Brain pericyte (primary cell): ENCODE results near the gene ALG12.

Experiments
- DNase-seq: peaks from one replicate; pipeline ENCODE4 v3.0.0-alpha.2; 2012; ENCODE audit warnings: low read depth, low spot score

The ALG12 gene

DNA sequence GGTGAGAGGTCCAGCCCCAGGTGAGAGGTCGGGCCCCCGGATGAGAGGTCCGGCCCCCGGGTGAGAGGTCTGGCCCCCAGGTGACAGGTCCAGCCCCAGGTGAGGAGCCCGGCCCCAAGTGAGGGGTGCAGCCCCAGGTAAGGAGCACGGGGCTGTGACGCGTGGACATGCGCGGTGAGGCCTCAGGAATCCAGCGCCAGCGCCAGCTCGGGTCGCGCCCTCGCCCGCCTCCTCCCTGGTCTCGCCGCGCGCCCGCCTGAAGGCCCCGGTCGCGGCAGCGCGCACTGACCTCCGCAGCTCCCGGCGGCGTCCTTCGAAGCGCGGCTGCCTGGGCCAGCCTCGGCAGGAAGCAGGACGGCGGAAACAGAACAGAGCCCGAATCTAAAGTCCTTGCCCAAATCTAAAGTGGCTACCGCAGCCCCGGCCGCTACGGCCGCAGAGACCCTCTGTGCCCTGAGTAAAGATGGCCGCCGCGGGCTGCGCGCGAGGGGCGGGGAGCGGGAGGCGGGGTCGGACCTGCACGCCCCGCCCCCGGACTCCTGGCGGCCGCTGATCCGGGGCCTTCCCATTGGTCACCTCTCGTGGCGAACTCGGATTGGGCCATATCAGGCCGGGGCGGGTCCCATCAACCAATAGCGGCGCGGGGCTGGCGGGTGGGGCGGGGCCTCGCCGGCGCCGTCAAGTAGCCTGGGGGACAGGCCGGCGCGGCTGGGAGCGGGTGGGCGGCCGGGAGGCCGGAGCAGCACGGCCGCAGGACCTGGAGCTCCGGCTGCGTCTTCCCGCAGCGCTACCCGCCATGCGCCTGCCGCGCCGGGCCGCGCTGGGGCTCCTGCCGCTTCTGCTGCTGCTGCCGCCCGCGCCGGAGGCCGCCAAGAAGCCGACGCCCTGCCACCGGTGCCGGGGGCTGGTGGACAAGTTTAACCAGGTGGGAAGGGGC lies at the start of gene ALG12, which contains the start of gene CRELD2:
ALG12 (minus strand) TSS at position 465 of the 937 bp plus-strand sequence. CDS start 4,673 bp downstream, outside the sequence.
CRELD2 (plus strand) TSS at position 661 of the 937 bp plus-strand sequence; CDS start at position 797, 136 bp downstream.
- peak; percentile 90 for DNase-seq

DNA sequence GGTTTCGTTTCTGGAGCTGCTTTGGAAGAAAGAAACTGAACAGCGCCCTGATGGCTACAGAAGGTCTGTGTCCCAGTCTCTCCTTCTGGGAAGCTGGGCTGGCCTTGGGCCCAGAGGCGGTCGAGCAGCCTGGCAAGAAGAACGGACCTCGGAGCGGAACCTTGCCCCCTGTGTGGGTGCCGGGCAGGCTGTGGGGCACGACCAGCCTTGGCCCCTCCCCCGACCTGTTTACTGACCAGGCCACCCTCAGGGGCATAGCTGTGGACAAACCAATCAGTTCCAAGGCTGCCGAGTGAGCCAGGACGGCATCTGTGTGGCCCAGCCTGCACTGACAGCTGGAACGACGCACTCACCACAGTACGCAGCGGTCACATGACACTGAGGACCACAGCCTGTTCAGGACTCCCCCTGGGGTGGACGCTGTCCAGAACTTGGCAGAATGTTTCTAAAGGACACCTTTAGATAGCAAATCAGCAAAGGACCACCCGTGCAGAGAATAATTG lies 49.5 kb upstream of the ALG12 start:
- no peak for DNase-seq

DNA sequence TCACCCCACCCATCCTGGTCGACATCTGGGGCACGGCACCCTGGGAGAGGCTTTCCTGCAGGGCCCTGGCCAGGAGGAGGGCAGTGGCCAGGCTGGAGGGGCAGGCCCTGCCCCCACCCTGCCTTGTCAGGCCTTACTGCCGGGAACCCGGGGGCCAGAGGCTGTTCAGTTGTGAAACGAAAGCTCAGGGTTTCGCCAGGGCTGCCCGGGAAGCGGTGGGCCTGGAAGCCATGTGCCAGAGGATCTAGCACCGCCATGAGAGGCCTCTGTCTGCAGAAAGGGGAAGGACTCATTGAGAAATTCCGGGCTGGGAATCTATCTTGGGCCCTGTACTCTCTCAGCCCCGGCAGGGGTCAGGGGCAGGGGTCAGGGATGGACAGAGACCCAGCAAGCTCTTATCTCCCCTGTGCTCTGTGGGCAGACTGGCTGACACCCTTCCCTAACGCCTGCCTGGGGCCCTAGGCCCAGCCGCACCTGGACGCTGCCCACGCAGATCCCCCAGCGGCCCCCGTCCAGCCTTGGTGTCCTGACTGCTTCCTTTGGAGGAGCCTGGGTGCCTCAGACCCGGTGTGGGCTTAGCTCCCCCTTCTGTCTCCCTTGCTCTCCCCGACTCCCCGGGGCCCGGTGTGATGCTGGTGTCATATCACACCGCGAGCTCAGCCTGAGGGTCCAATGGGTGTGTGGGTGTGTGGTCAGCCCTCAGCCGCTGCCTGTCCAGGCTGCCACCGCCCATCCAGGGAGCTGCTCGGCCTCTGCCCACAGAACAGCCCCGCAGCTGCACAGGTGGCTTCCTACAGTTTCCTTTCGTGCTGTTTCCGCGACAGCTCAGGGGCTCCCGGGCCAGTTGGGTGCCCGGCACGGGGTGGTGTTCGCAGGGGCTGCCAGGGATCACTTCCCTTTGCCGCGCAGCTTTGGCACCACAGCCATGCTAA lies 48.8 kb upstream of the ALG12 start:
- DNase-seq: no peak

DNA sequence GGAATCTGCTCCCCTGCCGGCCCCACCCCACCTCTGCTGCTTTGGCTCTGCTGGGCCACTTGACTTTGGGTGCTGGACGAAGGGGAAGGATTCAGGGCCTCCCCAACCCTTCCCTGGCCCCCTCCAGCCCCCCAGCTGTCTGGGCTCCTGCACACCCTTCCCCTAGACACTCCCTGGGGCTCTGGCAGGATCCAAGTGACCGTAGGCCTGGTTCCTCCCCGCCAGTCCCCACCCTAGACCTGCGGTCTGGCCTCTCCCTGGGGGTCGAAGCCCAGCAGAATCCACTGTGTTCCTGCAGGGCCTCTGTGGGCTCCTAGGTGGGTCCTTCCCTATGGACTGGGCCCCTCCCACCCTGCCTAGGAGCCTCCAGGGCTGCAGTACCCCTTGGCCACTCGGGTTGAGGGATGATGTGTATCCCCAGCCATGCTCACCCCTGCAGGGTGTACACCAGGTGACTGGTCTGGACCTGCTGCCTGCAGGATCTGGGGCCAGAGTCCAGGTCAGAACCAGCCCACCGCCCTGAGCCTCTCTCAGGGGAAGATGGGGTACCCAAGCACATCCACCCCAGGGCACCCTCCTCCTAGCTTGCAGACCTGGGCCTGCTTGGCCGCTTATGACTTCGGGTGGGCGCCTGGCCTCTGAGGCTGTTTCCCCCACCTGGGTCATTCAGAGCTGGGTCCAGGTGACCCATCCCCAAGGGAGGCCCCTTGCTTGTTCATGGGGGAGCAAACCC lies 48.0 kb upstream of the ALG12 start:
- DNase-seq: no peak

DNA sequence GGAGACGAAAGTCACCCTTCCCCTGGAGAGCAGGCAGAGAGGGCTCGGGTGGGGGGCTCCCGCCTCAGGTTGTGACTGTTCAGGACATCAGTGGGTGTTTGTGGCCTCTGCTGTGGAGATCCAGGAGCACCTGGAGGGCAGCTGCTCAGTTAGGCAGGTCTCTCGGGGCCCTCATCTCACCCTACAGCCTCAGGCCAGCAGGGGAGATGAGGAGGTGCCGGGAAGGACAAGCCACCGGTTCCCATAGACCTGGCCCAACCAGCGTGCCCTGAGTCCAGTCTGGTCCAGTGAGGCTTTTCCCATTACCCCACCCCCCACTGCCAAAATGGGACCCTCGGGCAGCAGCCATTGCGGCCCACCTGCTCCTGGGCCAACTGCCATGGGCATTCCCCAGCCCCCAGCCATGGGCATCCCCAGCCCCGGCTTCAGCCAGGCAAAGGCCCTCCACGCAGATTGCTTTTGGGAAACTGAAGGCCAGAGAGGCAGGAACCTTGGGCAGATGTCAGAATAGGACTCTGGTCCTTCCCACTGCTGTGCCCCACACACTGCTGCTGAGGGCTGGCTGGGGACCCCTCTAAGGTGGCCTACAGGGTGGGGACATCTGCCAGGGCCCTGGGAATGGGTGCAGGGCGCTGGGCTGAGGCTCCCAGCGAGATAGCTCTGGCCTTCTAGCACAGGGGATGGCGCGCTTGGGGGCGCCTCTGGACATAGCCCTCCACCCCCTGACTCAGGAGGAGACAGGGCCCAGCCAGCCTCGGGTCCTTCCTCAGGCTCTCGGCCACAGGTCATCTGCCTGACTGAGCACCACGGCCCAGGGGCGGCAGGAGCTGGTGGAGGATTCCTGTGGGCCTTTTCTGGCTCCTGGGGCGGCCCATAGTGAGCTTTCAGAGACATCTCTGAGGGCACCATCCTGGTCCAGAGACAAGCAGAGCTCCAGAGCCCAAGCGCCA lies 47.1 kb upstream of the ALG12 start:
- DNase-seq: no peak

DNA sequence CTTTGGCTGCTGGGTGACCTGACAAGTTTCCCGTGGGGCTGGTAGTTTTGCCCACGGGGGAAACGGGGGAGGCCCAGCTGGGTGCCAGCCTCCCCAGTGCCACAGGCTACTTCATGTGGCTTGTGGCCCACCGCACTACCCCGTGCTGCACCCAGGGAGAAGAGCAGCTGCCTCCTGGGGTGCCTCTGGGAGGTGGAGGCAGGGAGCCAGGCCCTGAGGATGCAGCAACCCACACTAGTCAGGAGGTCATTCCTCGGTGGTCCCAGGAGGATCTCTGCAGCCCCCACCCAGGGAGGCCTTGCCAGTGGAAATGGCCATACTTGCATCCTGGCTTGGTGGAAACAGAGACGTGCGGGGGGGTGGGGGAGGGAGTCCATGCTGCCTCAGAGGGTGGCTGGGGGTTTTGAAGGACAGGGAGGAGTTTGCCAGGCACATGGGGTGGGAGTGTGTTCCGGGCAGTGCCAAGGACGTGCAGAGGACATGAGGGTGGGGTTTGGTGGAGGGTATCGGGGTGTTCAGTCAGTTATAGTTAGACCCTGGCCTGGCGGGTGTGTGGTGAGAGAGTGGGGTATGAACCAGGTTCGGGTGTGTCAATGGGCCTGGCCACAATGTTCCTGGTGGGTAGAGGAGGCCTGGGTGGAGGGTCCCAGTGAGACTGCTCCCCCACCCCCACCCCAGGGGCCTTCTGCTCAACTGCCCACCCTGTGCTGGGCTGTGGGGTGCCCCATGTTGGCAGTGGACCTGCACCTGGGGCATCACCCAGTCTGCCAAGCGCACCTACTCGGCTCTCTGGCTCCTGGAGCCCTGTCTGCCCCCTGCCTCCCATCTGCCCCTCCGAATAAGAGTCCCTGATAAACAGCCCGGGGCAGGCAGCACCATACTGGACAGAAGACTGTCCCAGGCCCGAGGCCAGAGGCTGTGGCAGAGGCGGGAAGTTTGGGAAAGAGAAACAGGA lies 46.2 kb upstream of the ALG12 start:
- no peak for DNase-seq

DNA sequence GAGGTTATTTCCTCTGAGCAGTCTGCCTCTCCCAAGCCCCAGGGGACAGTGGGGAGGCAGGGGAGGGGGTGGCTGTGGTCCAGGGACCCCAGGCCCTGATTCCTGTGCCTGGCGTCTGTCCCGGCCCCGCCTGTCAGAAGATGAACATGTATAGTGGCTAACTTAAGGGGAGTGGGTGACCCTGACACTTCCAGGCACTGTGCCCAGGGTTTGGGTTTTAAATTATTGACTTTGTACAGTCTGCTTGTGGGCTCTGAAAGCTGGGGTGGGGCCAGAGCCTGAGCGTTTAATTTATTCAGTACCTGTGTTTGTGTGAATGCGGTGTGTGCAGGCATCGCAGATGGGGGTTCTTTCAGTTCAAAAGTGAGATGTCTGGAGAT lies 45.4 kb upstream of the ALG12 start:
- no peak for DNase-seq

DNA sequence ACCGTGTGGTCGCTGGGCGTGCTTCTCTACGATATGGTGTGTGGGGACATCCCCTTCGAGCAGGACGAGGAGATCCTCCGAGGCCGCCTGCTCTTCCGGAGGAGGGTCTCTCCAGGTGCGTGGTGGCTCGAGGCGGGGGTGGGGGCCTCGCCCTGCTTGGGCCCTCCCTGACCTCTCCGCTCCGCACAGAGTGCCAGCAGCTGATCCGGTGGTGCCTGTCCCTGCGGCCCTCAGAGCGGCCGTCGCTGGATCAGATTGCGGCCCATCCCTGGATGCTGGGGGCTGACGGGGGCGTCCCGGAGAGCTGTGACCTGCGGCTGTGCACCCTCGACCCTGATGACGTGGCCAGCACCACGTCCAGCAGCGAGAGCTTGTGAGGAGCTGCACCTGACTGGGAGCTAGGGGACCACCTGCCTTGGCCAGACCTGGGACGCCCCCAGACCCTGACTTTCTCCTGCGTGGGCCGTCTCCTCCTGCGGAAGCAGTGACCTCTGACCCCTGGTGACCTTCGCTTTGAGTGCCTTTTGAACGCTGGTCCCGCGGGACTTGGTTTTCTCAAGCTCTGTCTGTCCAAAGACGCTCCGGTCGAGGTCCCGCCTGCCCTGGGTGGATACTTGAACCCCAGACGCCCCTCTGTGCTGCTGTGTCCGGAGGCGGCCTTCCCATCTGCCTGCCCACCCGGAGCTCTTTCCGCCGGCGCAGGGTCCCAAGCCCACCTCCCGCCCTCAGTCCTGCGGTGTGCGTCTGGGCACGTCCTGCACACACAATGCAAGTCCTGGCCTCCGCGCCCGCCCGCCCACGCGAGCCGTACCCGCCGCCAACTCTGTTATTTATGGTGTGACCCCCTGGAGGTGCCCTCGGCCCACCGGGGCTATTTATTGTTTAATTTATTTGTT lies 44.8 kb upstream of the ALG12 start:
- DNase-seq: no peak

DNA sequence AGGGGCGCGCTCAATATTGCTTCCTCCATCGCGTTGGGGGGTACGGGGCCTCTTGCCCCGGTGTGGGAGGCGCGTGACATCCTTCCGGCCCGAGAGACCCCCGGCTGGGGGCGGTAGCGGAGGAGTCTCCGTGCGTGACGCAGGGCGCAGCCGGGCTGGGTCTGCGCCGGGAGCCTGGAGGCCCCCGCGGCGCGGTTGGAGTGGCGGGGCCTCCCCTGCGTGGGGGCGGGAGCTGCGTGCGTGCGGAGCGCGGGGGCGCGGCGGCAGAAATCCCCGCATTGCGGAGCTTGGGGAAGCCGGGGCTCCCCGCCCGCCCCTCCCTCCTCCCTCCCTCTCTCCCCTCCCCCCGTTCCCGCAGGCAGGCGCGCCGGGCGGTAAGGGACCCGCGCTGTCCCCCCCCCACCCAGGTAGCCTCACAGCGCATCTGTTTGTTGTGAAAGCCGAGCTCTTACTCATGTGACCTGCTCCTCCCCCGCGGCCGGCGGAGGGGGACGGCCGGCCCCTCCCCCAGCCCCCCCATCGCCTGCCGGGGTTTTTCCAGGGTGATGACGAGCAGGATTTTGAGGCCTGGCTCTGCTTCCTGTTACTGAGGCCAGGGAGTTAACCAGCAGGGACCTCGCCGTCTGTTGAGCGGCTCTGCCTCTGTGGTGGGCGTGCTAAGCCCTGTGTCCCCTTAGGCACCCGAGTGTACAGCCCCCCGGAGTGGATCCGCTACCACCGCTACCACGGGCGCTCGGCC lies 43.9 kb upstream of the ALG12 start:
- DNase-seq: peak; percentile 79

DNA sequence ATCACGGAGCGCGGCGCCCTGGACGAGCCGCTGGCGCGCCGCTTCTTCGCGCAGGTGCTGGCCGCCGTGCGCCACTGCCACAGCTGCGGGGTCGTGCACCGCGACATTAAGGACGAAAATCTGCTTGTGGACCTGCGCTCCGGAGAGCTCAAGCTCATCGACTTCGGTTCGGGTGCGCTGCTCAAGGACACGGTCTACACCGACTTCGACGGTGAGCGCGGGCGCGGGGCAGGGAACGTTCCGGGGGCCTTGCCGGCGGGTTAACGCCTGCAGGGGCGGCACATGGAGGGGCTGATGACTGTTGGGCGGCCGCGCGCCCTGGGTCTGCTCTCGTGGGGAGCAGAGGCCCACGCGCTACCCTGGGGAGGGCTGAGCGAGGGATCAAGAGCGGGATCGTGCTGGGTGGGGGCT lies 43.4 kb upstream of the ALG12 start:
- no peak for DNase-seq

DNA sequence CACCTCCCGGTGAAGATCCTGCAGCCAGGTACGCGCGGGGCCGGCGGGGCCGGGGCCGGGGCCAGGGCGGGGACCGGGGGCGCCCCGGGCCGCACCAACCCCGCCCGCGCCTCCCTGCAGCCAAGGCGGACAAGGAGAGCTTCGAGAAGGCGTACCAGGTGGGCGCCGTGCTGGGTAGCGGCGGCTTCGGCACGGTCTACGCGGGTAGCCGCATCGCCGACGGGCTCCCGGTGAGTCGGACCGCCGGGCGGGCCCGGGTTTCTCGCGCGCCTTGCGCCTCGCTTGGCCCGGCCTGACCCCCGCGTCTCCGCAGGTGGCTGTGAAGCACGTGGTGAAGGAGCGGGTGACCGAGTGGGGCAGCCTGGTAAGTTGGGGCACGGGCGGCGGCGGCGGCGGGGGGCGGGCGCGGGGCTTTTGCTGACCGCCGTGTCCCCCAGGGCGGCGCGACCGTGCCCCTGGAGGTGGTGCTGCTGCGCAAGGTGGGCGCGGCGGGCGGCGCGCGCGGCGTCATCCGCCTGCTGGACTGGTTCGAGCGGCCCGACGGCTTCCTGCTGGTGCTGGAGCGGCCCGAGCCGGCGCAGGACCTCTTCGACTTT lies 42.9 kb upstream of the ALG12 start:
- no peak for DNase-seq

DNA sequence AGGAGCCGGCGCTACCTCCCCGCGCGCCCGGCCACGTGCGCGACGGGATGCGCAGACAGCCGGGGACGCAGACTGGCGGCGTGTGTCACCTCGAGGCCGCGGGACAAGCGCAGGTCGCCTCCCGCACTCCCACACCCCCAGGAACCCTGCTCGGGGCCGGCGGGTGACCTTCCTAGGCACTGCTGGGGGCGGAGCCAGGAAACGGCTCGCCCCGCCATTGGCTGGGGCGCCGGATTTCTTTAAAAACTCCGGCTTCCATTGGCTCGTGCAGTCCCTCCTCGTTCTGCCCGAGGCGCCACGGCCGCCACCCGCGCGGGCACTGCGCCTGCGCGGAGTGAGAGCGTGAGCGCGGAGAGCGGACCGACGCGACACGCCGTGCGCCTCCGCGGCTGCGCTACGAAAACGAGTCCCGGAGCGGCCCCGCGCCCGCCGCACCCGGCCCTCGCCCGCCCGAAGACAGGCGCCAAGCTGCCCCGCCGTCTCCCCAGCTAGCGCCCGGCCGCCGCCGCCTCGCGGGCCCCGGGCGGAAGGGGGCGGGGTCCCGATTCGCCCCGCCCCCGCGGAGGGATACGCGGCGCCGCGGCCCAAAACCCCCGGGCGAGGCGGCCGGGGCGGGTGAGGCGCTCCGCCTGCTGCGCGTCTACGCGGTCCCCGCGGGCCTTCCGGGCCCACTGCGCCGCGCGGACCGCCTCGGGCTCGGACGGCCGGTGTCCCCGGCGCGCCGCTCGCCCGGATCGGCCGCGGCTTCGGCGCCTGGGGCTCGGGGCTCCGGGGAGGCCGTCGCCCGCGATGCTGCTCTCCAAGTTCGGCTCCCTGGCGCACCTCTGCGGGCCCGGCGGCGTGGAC lies 42.1 kb upstream of the ALG12 start, which contains the start of gene PIM3:
PIM3 (plus strand) TSS at position 614 of the 846 bp plus-strand sequence; CDS start at position 790, 176 bp downstream.
- peak; percentile 79 for DNase-seq

DNA sequence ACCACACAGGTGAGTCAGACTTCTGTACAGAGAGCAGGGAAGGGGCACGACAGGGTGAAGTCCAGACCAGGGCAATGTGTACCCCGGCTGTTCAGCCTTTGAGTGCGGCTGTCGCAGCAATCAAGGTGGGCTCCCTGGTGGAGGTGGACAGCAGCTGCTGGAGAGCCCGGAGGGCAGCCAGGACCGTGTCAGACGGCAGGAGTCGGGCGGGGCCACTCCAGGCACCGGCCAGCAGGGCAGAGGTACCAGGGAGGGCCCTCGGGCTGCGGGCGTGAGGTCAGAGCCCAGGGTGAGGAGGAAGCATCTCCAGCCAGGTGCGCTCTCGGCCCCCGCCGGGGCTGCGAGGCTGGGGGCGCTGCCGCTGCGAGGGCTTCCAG lies 41.5 kb upstream of the ALG12 start:
- no peak for DNase-seq

DNA sequence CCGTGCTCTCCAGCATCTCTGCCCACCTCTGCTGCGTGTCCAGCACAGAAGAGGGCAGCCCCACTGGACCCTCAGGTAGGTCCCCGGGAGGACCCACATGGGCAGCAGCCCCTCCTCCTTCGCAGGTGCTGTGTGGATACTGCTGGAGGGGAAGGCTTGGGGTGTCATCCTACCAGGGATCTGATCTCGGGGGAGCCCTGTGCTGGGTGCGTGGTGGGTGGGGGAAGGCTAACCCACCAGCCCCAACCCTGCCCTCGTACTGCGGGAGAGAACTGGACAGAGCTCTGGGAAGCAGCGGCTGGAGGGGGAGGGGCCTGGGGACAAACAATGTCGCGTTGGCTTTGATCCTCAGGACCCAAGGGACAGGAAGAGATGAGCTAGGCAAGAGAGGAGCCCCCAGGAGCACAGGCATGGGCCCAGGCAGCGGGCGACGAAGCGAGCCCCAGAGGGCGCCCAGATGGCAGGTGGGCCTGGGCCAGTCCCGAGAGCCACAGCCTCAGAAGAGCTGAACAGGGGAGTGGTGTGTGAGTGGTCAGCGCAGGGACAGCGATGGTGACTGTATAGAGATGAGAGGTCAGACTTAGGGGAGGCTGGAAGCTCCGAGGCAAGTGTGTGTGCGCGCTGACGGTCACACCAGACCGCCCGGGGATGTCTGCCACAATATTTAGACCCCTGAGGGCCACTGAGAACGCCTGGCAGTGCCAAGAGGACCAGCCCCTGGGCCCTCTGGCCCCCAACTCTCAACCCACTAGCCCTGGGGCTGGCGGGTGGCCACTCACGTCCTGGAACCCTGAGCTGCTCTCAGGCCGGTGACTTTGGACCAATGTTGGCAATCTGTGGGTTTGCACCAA lies 40.9 kb upstream of the ALG12 start:
- DNase-seq: no peak

DNA sequence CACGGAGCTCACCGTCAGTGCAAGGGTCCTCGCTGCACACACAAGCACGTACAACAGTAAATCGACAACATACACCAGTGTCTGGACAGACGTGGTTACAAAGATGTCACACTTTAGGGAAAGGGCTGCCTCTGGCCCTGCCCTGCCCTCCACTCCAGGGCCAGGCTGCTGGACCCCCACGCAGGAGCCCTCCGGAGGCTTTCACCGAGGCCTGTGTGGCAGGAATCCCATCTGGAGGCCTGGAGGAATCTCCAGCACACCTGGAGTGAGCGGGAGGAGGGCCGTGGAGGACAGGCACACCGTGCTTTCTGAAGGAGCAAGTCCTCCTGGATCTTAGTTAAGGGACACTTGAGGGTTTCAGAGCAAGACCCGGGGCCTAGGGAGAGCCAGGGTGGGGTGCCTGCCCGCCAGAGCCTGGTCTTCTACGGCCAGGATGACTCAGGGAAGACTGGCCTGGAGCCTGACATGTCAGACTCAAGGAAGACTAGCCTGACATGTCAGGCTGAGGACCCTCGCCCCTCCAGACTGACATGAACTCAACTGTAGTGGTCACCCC lies 40.2 kb upstream of the ALG12 start:
- no peak for DNase-seq
